AG09309 (cell line): Measurements from ENCODE around the gene SLC7A7.
A peak's percentile ranks its signal among the peaks of the same experiment; 100 is the strongest.

Experiments
- DNase-seq: peaks from one replicate; pipeline ENCODE4 v3.0.0-alpha.2; 2010; ENCODE audit warnings: low read depth
- H3K4me3 ChIP-seq: 2 replicates; pipeline ENCODE4 v1.5.1; 2011; ENCODE audit warnings: mild to moderate bottlenecking, low read depth, low read length, moderate library complexity; ENCODE audit not compliant: control insufficient read depth
- CTCF ChIP-seq: IDR thresholded peaks from 2 replicates; pipeline ENCODE4 v1.5.1; 2011; ENCODE audit warnings: mild to moderate bottlenecking, low read depth, low read length, inconsistent platforms; ENCODE audit not compliant: insufficient read depth, control insufficient read depth; ENCODE audit errors: missing control alignments

Gene SLC7A7

GRCh38 chr14:22824711-22825359 lies 9.6 kb upstream of the SLC7A7 start:
- TF ChIP-seq CTCF: no peak
- DNase-seq: peak; percentile 81
- H3K4me3 ChIP-seq: no peak overlapping the region

- DNase-seq: no peak
- peak overlapping the region; percentile 20 for H3K4me3 ChIP-seq
- TF ChIP-seq CTCF: peak; percentile 88
These were observed 7.4 kb upstream of the SLC7A7 start for GRCh38 chr14:22822571-22823098.

- no peak for TF ChIP-seq CTCF
- DNase-seq: no peak
- H3K4me3 ChIP-seq: peak overlapping the region; percentile 20
These were observed 6.9 kb upstream of the SLC7A7 start for GRCh38 chr14:22822016-22822570.

- no peak for DNase-seq
These were observed 6.2 kb upstream of the SLC7A7 start for GRCh38 chr14:22821193-22822015.

GRCh38 chr14:22820731-22821130 lies 5.5 kb upstream of the SLC7A7 start:
- no peak for DNase-seq
- TF ChIP-seq CTCF: no peak
- no peak overlapping the region for H3K4me3 ChIP-seq

More at GRCh38 chr14:22821193-22822015, 6.2 kb upstream of the SLC7A7 start:
- H3K4me3 ChIP-seq: no peak overlapping the region
- no peak for TF ChIP-seq CTCF

- no peak for DNase-seq
- H3K4me3 ChIP-seq: peak overlapping the region; percentile 33
- TF ChIP-seq CTCF: no peak
These were observed 4.1 kb upstream of the SLC7A7 start for GRCh38 chr14:22819151-22819988.
